ENCODE results near the gene ISOC2.

ISOC2 gene

GRCh38 chr19:55491546-55492360, 30.3 kb upstream of the ISOC2 start:
- Histone ChIP-seq H2AFZ (ENCODE audit: low read length) (no peak overlapping the region), H3K27me3 (ENCODE audit: insufficient read depth, low read length) (peaks cover 10% of the 10 kb centered on the region; the same call in 1 of the 2 replicates), H3K9me3 (ENCODE audit: low read length) (no peaks in the 10 kb centered on the region), H3F3A (ENCODE audit: insufficient read depth, low read length) (no peaks in the 10 kb centered on the region), H3K9ac (ENCODE audit: low read length) (no peak overlapping the region), H3K4me2 (ENCODE audit: low read length) (no peak overlapping the region), H3K9me2 (ENCODE audit: low read depth, low read length) (no peaks in the 10 kb centered on the region), H3K36me3 (ENCODE audit: insufficient read depth, low read length) (no peaks in the 10 kb centered on the region), H3K4me3 (ENCODE audit: low read depth, low read length, poor library complexity, severe bottlenecking) (no peak overlapping the region), H3K79me2 (ENCODE audit: insufficient read depth, low read length) (no peaks in the 10 kb centered on the region), H4K20me1 (ENCODE audit: insufficient read depth, low read length) (no peaks in the 10 kb centered on the region), H3K4me1 (ENCODE audit: insufficient read depth, low read length, severe bottlenecking) (no peaks in the 10 kb centered on the region), H3K27ac (ENCODE audit: low read depth, low read length, poor library complexity, severe bottlenecking) (no peak overlapping the region)
- TF ChIP-seq CTCF (IDR thresholded peaks at IDR 0.05; ENCODE audit: low read length), result no peak
- no peak for TF ChIP-seq EZH2 (IDR thresholded peaks at IDR 0.05; ENCODE audit: borderline replicate concordance, low read length)

GRCh38 chr19:55490478-55491432, 29.3 kb upstream of the ISOC2 start:
- H3K9me2 ChIP-seq (ENCODE audit: low read depth, low read length), result no peaks in the 10 kb centered on the region
- H3K4me1 ChIP-seq (ENCODE audit: insufficient read depth, low read length, severe bottlenecking), result peaks cover 1% of the 10 kb centered on the region
- no peak overlapping the region for H3K9ac ChIP-seq (ENCODE audit: low read length)
- H3K9me3 ChIP-seq (ENCODE audit: low read length), result no peaks in the 10 kb centered on the region
- peaks cover 10% of the 10 kb centered on the region; the same call in 1 of the 2 replicates for H3K27me3 ChIP-seq (ENCODE audit: insufficient read depth, low read length)
- no peaks in the 10 kb centered on the region for H3K36me3 ChIP-seq (ENCODE audit: insufficient read depth, low read length)
- no peaks in the 10 kb centered on the region for H3F3A ChIP-seq (ENCODE audit: insufficient read depth, low read length)
- H2AFZ ChIP-seq (ENCODE audit: low read length), result no peak overlapping the region
- no peak overlapping the region for H3K4me2 ChIP-seq (ENCODE audit: low read length)
- TF ChIP-seq EZH2 (IDR thresholded peaks at IDR 0.05; ENCODE audit: borderline replicate concordance, low read length) (no peak), CTCF (IDR thresholded peaks at IDR 0.05; ENCODE audit: low read length) (no peak)
- no peak overlapping the region for H3K4me3 ChIP-seq (ENCODE audit: low read depth, low read length, poor library complexity, severe bottlenecking)
- no peak overlapping the region for H3K27ac ChIP-seq (ENCODE audit: low read depth, low read length, poor library complexity, severe bottlenecking)
- no peaks in the 10 kb centered on the region for H4K20me1 ChIP-seq (ENCODE audit: insufficient read depth, low read length)
- no peaks in the 10 kb centered on the region for H3K79me2 ChIP-seq (ENCODE audit: insufficient read depth, low read length)

GRCh38 chr19:55489711-55490477, 28.5 kb upstream of the ISOC2 start:
- Histone ChIP-seq H3K4me1 (ENCODE audit: insufficient read depth, low read length, severe bottlenecking) (peaks cover 8% of the 10 kb centered on the region), H3K9ac (ENCODE audit: low read length) (no peak overlapping the region), H3K36me3 (ENCODE audit: insufficient read depth, low read length) (no peaks in the 10 kb centered on the region), H3K27ac (ENCODE audit: low read depth, low read length, poor library complexity, severe bottlenecking) (no peak overlapping the region), H3K4me3 (ENCODE audit: low read depth, low read length, poor library complexity, severe bottlenecking) (no peak overlapping the region), H3F3A (ENCODE audit: insufficient read depth, low read length) (no peaks in the 10 kb centered on the region), H2AFZ (ENCODE audit: low read length) (no peak overlapping the region), H3K79me2 (ENCODE audit: insufficient read depth, low read length) (no peaks in the 10 kb centered on the region), H4K20me1 (ENCODE audit: insufficient read depth, low read length) (no peaks in the 10 kb centered on the region), H3K9me2 (ENCODE audit: low read depth, low read length) (no peaks in the 10 kb centered on the region), H3K9me3 (ENCODE audit: low read length) (no peaks in the 10 kb centered on the region), H3K4me2 (ENCODE audit: low read length) (no peak overlapping the region), H3K27me3 (ENCODE audit: insufficient read depth, low read length) (peaks cover 10% of the 10 kb centered on the region; the same call in 1 of the 2 replicates)
- TF ChIP-seq CTCF (IDR thresholded peaks at IDR 0.05; ENCODE audit: low read length), result no peak
- TF ChIP-seq EZH2 (IDR thresholded peaks at IDR 0.05; ENCODE audit: borderline replicate concordance, low read length), result no peak

Data from OCI-LY1 (cell line).